ENCODE measurements around the gene PCDHGA8.

PCDHGA8 gene

GRCh38 chr5:141434006-141434405 is 41.6 kb downstream of the PCDHGA8 start:
- no peak for DNase-seq

- no peak for DNase-seq
Observed at GRCh38 chr5:141437221-141437620, 44.8 kb downstream of the PCDHGA8 start.

DNA sequence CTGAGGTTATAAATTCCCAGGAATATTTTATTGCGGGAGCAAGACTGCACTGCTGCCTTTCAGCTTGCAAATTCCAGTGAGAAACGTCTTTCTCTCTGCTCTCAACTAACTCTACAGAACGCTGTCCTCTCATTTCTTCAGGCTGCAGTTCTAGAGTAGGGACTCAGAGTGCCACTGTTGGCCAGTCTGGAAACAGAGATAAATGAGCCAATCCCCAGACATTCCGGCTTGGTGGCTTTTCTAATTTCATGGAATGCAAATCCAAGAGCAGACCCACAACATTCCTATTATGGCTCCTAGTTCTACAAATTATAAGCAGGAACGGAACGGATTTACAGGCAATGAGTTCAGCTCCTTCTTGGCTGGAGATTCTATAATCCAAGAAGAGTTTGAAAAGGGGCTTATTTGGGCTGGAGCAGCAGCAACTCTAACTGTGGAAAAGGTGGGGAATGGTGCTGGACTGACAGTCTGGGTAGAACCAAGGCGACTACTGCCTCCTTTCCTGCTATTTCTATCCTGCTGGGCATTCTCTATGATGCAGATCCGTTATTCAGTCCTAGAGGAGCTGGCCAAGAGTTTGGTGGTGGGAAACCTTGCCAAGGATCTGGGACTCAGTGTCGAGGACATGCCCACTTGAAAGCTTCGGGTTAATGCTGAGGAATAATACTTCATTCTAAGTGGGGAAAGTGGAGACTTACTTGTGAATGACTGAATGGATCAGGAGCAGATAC is 47.1 kb downstream of the PCDHGA8 start:
- no peak for DNase-seq

GRCh38 chr5:141440341-141440740 is 47.9 kb downstream of the PCDHGA8 start:
- no peak for DNase-seq

DNA sequence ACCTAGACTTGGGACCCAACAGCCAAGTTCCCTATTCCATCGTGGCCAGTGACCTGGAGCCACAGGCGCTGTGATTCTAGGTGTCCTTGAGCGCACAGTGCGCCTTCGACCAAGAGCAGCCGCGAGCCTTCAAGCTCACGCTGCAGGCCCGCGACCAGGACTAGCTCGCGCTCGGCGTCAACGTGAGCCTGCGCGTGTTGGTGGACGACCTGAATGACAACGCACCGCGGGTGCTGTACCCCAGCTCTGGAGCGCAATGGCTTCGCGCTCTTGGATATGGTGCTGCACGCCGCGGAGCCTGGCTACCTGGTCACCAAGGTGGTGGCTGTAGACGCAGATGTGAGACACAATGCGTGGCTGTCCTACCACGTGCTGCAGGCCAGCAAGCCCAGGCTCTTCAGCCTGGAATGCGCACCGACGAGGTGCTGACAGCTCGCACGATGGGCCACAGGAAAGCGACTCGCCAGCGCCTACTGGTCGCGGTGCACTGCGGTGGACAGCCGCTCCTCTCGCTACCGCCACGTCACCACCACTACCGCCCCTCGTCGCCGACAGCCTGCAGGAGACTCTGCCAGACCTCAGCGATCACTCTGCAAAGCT is 49.2 kb downstream of the PCDHGA8 start:
- DNase-seq: no peak
